Measurements from ENCODE around the gene CFP.

- TF ChIP-seq, protein P1, sequence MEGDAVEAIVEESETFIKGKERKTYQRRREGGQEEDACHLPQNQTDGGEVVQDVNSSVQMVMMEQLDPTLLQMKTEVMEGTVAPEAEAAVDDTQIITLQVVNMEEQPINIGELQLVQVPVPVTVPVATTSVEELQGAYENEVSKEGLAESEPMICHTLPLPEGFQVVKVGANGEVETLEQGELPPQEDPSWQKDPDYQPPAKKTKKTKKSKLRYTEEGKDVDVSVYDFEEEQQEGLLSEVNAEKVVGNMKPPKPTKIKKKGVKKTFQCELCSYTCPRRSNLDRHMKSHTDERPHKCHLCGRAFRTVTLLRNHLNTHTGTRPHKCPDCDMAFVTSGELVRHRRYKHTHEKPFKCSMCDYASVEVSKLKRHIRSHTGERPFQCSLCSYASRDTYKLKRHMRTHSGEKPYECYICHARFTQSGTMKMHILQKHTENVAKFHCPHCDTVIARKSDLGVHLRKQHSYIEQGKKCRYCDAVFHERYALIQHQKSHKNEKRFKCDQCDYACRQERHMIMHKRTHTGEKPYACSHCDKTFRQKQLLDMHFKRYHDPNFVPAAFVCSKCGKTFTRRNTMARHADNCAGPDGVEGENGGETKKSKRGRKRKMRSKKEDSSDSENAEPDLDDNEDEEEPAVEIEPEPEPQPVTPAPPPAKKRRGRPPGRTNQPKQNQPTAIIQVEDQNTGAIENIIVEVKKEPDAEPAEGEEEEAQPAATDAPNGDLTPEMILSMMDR (IDR thresholded peaks at IDR 0.05; ENCODE audit: borderline replicate concordance, extremely low read depth, low read length, poor library complexity, severe bottlenecking): no peak
- no peak for TF ChIP-seq EZH2 (IDR thresholded peaks at IDR 0.05; ENCODE audit: borderline replicate concordance, low read depth, low read length, severe bottlenecking)
Measured at GRCh38 chrX:47605024-47605423, 24.7 kb downstream of the CFP start.
